ENCODE measurements around the gene PATJ. TPM values are rescaled to one million over a fixed set of nuclear protein-coding genes. Genes with fewer than 3 reads are reported as not detected.
"Not testable (repeated sequence)": the region's sequence is repeated elsewhere in the genome, so short reads cannot be mapped to it uniquely, and the experiment has no call there.

PATJ gene
- total RNA-seq, 4 donors from 2014 or later, result 25.7 to 37.4 (median 31.8) TPM

GRCh38 chr1:61962631-61963030 lies 220.4 kb downstream of the PATJ start:
- no peaks in the 10 kb centered on the region for H3K36me3 ChIP-seq
- H3K4me1 ChIP-seq, result no peaks in the 10 kb centered on the region
- H3K4me3 ChIP-seq, result no peak overlapping the region
- H3K27ac ChIP-seq (replicated peaks in 1 of 4), result no peak overlapping the region
- H3K27me3 ChIP-seq, result no peaks in the 10 kb centered on the region
- no peaks in the 10 kb centered on the region for H3K9me3 ChIP-seq
- TF ChIP-seq EP300 (IDR thresholded peaks at IDR 0.05), result no peak
- WGBS, result 92% methylated on average over 3 of the region's 3 CpGs
- DNase-seq (ENCODE audit: extremely low spot score), result no peak
- intact Hi-C loops (cut with DNase I), result no loop called here

- DNase-seq (ENCODE audit: extremely low spot score); H3K27me3 ChIP-seq; H3K36me3 ChIP-seq; H3K4me3 ChIP-seq; intact Hi-C loops (cut with DNase I); H3K4me1 ChIP-seq; H3K9me3 ChIP-seq; H3K27ac ChIP-seq (replicated peaks in 1 of 4): not testable (repeated sequence)
- WGBS, result 92% methylated on average over 9 of the region's 9 CpGs
Measured at GRCh38 chr1:61966450-61967225, 224.4 kb downstream of the PATJ start.

- no peaks in the 10 kb centered on the region for H3K9me3 ChIP-seq
- no peak overlapping the region for H3K4me3 ChIP-seq
- no peaks in the 10 kb centered on the region for H3K4me1 ChIP-seq
- intact Hi-C loops (cut with DNase I), result no loop called here
- H3K27me3 ChIP-seq, result no peaks in the 10 kb centered on the region
- H3K27ac ChIP-seq (replicated peaks in 1 of 4), result no peak overlapping the region
- TF ChIP-seq POLR2A (IDR thresholded peaks at IDR 0.05; ENCODE audit: low read depth) (no peak), CTCF (IDR thresholded peaks at IDR 0.05) (no peak), EP300 (IDR thresholded peaks at IDR 0.05) (no peak), POLR2AphosphoS5 (IDR thresholded peaks at IDR 0.05) (no peak)
- H3K36me3 ChIP-seq, result no peaks in the 10 kb centered on the region
- 49% methylated on average over 3 of the region's 3 CpGs for WGBS
- DNase-seq (ENCODE audit: extremely low spot score), result no peak
Measured at GRCh38 chr1:61967750-61968149, 225.5 kb downstream of the PATJ start.

- Histone ChIP-seq H3K4me1 (no peaks in the 10 kb centered on the region), H3K36me3 (no peaks in the 10 kb centered on the region), H3K9me3 (no peaks in the 10 kb centered on the region), H3K4me3 (no peak overlapping the region), H3K27me3 (no peaks in the 10 kb centered on the region), H3K27ac (replicated peaks in 1 of 4) (no peak overlapping the region)
- WGBS, result 92% methylated on average over 1 of the region's 1 CpG
- intact Hi-C loops (cut with DNase I), result no loop called here
- TF ChIP-seq CTCF (IDR thresholded peaks at IDR 0.05) (no peak), POLR2A (IDR thresholded peaks at IDR 0.05; ENCODE audit: low read depth) (no peak), POLR2AphosphoS5 (IDR thresholded peaks at IDR 0.05) (no peak), EP300 (IDR thresholded peaks at IDR 0.05) (no peak)
- no peak for DNase-seq (ENCODE audit: extremely low spot score)
Measured at GRCh38 chr1:61968869-61969268, 226.6 kb downstream of the PATJ start.

- H3K4me1 ChIP-seq, result no peaks in the 10 kb centered on the region
- no peaks in the 10 kb centered on the region for H3K36me3 ChIP-seq
- no peaks in the 10 kb centered on the region for H3K27me3 ChIP-seq
- H3K27ac ChIP-seq (replicated peaks in 1 of 4), result no peak overlapping the region
- intact Hi-C loops (cut with DNase I), result no loop called here
- 82% methylated on average over 8 of the region's 8 CpGs for WGBS
- DNase-seq (ENCODE audit: extremely low spot score), result no peak
- TF ChIP-seq POLR2A (IDR thresholded peaks at IDR 0.05; ENCODE audit: low read depth) (no peak), CTCF (IDR thresholded peaks at IDR 0.05) (no peak), POLR2AphosphoS5 (IDR thresholded peaks at IDR 0.05) (no peak), EP300 (IDR thresholded peaks at IDR 0.05) (no peak)
- H3K4me3 ChIP-seq, result no peak overlapping the region
- H3K9me3 ChIP-seq, result no peaks in the 10 kb centered on the region
Measured at GRCh38 chr1:61973100-61973837, 231.0 kb downstream of the PATJ start.

Data from esophagus muscularis mucosa (tissue), 4 donors.